GM21526 (cell line): Measurements from ENCODE around the gene HOXA7.

Experiments
- ATAC-seq: cut with Tn5 transposase; IDR thresholded peaks from one replicate; pipeline ENCODE4 v1.9.1; 2021; ENCODE audit warnings: moderate library complexity; ENCODE audit not compliant: unreplicated experiment, low FRiP score

Gene HOXA7

DNA sequence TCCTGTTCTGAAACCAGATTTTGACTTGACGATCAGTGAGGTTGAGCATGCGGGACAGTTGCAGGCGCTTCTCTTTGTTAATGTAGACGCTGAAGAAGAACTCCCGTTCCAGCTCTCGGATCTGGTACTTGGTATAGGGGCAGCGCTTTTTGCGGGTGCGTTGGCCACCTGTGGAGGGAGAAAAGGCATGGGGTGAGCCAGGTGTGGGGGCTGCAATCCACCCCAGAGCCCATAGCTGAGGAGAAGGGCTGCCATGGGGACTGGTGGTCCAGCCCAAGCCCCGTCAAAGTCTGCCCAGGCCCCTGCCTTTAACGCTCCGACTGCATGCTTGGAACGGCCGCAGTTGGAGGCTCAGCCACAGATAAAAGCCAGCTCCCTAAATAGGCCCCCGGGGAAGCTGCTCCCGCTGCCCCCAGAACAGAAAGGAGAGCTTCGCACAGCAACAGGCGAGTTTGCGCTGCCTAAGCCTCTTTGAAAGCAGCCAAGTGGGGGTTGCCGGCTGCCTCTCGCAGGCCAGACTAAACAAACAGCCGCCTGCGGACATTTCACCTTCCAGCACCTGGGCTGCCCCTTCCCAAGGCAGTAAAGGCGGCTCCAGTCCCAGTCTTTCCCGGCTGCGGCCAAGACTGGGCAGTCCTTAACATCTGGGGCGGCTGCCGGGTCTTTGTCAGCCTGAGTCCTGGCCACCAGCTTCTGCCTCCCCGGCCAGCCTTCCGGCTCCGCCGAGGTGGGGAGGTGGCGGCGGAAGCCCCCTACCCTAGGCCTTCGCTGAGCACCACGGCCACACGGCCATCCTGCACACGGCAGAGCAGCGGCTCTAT is 26.6 kb upstream of the HOXA7 start:
- ATAC-seq = no peak

DNA sequence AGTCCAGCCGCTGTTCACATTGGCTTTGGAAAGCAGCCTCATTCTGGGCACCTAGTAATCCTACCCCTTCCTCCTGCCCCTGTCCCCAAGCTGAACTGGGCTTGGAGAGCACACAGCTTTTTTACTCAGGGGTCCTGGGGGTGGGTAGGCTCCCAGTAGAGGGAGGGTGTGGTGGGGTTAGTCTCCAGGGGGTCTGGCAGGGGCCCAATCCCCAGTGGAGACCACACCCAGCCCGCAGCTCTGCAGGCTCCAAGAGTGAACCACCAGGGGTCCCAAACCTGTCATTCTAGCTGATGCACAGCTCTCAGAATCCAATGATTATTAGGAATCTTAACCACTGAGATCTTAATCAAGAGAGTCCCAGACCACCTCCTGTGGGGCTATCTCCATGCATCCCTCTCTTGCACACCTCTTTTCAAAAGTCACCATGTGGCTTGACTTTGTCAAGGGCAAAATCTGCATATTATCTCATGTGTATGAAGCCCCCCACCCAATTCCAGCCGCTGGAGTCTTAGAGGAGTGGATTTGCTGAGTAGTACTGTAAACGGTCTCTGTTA is 25.9 kb upstream of the HOXA7 start:
- ATAC-seq = no peak

DNA sequence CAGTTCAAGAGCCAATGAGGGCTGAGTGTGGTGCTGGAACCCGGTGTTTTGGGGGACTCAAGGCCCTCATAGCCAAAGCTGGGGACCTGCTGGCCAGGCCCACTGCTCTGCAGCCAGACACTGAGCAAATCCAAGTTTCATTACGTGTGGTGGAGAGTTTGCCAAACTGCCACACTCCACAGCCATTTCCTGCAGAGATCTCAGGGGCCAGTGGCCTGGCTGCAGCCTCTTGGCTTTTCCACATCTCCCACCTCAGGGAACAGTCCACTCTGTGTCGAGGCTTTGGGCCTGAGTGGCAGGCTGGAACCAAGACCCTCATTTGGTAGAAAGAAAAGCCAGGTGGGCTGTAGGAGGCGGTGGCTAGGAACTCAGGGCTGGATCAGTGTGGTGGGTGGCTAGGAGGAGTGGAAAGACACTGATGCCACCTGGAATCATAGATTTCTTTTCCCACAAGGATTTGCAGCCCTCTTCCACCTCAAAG is 25.4 kb upstream of the HOXA7 start:
- ATAC-seq = no peak

- no peak for ATAC-seq
Observed at GRCh38 chr7:27180431-27181420, 24.3 kb upstream of the HOXA7 start.

DNA sequence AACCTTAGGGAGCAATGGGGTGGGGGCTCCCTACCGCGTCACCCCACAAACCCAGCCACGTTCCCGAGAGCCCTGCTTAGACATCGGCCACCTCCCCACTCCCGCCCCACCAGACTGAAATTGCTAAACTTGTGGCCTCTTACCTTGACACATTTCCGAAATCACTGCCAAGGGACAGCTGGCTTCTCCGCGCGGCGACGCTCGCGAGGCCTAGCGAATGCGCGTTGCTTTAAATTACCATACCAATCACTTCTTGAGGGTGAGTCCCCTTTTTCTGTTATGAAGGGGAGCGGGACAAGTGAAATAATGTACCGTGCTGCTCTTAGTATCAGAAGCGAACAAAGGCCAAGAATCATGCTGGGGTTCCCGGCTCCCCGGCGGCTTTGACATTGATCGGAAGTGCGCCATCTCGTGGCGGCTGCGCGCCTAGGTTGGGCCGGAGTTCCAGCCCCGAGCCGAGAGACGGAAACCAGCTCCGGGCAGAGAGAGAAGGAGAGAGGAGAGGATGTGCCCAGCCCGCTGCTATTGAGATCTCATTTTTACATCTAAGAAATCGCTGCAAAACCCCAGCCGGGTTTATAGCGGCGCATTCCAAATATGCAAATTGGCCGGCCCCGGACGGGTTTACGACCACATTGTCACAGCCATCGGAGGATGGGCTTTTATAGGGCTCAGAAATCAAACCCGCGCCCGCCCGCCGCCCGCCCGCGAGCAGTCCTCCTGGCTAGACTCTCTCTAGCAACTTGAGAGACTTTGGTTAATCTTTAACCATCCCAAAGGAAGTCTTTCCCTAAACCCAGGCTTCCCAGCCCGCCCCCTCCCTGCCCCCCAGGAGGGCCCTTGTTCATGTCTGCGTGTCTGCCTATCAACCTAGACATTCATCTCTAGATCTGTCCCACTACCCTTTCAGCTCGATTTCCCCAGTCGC is 23.3 kb upstream of the HOXA7 start:
- no peak for ATAC-seq

DNA sequence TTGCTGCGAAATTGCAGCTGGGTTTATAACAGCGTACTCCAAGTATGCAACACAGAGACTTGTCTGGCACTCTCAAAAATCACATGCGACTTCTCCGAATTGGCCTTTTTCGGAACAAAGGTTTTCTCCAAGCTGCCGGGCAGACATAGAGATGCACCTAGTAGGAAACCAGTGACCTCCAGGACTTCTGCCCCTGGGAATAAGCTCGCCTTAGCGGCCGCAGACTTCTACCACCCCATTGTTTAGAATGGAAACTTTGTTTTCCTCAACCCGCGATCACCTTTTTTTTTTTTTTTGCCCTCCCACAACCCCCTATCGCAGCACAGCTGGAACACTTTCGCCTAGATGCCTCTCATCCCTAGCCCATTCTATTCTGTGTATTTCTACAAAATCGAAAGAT is 22.6 kb upstream of the HOXA7 start:
- no peak for ATAC-seq

DNA sequence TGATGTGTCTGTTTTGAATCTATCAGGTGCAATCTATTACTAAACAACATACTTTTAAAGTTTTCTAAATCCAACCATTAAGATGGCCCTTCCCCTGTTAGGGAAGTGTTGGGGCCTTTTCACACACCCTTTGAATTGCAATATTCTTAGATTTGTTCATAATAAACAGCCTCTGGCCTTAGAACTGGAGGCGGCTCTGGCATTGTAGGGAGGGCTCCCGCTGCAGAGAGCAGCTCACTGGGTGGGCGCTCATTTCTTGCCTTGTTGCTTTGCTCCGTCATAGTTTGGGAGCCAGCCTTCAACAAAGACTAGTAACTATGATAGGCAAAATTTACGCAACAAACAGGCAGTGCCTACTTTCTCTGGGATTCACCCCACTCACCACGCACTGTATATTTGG is 21.9 kb upstream of the HOXA7 start:
- no peak for ATAC-seq

DNA sequence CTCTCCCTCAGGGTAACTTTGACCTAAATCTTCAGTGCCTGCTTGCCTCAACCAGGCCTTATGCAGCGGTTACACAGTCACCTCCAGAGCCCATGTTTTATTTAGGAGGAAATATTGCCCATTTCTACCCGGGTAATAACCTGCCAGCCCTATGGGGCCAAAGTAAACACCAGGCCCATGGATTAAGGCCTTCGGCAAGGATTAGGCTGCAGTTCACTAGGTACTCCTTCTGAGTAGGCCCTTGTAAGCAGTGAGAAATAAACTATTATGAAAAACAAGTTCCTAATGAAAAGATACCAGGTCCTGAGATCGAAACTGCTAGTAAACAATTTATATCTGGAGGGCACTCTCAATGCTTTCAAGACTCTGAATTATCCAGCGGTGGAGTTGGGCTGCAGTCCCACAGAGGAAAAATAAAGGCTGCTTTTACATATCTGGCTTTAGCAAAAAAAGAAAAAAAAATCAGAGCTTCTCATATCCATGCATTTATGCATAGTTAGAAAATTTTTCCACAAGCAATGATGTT is 21.4 kb upstream of the HOXA7 start:
- no peak for ATAC-seq

DNA sequence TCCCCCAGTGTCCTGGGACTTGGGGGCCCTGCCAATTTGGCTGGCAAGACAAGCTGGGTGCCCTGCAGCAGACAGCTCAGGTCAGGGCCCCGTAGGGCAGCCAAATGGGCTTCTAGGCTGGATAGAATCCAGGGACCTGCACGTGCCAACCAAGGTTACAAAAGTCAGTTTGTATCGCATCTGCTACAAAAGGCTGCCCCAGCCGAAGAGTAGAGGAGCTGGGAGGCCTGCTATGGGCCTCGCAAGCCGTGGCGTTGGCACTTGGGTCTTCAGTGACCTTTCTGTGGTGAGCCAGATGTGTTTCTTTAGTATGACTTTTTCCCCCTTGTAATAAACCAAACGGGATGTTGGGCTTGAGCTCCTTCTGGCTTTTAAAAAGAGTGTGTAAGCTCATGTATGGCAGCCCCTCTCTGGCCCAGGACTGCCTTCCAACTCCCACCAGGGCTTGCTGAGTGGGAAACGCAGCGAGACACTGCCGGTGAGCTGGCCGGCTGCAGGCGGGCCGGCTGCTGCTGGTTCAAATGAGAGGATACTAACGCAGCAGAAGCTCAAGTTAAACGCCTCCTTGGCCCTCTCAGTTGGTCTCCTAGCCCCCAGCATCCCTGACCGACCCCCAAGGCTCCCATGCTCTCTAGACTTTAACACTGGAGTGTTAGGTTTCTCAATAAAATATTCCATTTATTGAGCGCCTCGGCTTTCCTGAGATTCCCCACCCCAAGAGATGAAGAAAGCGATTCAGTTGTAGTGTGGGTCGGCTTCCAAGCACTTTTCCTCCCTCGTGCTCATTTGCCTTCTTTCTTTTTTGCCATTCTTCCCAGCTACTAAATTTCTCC is 20.7 kb upstream of the HOXA7 start:
- no peak for ATAC-seq

DNA sequence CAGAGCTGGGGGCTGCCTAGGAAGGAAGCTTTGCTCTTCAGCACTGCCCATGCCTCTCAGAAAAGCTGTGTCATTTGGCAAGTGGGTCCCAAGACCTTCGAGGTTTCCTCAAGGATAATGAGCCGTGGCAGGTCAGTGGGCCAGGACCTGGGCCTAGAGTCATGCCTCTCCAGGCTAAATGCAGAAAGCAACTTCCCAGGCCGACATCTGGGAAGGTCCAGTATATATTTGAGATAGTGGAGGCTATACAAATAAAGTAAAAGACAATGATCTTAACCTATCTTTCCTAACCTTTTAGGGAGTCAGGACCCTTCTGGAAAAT is 20.0 kb upstream of the HOXA7 start:
- ATAC-seq = no peak

- no peak for ATAC-seq
Observed at GRCh38 chr7:27175626-27176523, 19.4 kb upstream of the HOXA7 start.

DNA sequence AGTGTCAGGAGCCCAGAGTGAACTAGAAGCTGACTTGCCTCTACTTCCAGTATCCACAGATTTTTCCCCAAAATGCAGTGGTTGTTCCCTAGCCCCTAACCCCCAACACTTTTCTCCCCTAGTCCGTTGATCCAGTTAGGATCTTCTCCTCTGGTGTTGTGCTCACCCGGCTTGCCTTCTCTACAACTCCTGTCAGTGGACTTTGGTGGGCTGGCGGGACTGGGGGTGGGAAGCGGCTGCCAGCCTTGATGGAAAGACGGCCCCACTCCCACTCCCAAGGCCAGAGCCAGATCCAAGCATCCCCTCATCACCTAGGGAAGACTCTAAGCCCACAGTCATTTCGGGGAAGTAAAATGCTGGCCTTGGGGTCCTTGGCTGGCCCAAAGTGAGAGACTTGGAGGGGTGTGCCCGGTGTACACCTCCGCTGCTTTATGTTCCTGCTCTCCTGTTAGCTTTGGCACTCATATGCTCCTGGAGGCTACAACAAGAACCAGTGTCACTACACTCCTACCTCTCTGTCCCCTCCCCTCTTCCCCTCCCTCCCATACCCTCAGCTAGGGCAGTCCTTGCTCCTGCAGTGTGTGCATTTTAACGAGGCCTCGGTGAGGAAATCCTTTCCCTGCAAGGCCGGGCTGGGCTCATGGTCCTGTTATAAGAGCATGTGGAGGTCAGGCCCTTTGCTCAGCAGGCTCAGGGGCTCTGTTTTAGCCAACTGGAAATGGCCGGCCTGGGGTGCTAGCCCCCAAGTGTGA is 18.6 kb upstream of the HOXA7 start:
- ATAC-seq = no peak

- ATAC-seq = no peak
Observed at GRCh38 chr7:27173956-27174873, 17.7 kb upstream of the HOXA7 start, which contains the start of gene HOXA10. Gene HOXA10 (minus strand): TSS chr7:27174320. CDS start chr7:27174306, 14 bp downstream.

DNA sequence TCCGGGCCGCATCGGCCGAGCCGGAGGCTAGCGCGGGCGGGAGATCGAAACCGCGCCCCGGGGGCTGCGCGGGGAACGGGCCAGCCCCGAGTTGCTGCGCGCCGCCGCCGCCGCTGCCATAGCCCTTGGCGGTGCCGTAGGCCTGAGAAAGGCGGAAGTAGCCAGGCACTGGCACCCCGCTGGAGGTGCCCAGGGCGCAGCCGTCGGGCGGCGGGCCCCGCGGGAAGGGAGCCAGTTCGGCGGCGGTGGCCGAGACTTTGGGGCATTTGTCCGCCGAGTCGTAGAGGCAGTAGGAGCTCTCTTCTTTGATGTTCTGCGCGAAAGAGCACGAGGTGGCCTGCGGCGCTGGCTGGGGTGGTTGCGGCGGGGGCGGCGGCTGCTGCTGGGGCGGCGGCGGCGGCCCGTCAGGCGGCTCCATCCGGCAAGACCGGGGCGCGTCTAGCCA is 17.1 kb upstream of the HOXA7 start:
- no peak for ATAC-seq

- no peak for ATAC-seq
Observed at GRCh38 chr7:27172823-27173510, 16.5 kb upstream of the HOXA7 start.
